LNCAP (cell line): ENCODE results near the gene SUMO2.

ENCODE experiments used
- TF ChIP-seq, protein P1 (sequence below): fragments of 450-650 bp; IDR thresholded peaks from 2 replicates; pipeline ENCODE4 v1.5.1; 2017; ENCODE audit warnings: mild to moderate bottlenecking

Gene SUMO2

DNA sequence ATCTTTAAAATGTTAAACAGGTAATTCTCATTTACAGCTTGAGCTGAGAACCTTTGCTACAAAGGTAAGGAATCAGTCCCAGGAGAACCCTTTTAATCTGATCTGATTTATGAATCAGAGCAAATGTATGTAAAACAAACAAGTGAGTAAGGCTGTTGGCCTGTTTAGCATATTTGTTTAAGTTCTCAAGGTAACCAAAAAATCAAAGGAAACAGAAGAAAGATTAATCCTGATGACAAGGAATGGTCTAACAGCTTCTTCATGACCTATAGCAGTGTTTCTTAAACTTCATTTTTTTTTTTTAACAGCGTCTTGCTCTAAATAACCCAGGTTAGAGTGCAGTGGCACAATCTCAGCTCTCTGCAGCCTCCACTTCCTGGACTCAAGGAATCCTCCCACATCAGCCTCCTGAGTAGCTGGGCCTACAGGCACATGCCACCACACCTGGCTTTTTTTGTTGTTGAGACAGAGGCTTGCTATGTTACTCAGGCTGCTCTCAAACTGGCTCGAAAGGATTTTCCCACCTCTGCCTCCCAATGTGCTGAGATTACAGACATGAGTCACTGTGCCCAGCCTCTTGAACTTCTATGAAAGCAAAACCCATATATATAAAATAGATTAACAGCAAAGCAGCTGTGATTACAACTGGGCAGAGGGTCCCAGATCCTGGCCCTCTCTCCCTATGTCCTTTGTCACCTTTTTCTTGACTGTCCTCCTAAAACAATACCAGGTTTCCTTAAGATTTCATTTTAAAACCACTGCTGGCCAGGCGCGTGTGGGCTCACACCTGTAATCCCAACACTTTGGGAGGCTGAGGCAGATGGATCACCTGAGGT lies 23.3 kb downstream of the SUMO2 start:
- TF ChIP-seq, protein P1, sequence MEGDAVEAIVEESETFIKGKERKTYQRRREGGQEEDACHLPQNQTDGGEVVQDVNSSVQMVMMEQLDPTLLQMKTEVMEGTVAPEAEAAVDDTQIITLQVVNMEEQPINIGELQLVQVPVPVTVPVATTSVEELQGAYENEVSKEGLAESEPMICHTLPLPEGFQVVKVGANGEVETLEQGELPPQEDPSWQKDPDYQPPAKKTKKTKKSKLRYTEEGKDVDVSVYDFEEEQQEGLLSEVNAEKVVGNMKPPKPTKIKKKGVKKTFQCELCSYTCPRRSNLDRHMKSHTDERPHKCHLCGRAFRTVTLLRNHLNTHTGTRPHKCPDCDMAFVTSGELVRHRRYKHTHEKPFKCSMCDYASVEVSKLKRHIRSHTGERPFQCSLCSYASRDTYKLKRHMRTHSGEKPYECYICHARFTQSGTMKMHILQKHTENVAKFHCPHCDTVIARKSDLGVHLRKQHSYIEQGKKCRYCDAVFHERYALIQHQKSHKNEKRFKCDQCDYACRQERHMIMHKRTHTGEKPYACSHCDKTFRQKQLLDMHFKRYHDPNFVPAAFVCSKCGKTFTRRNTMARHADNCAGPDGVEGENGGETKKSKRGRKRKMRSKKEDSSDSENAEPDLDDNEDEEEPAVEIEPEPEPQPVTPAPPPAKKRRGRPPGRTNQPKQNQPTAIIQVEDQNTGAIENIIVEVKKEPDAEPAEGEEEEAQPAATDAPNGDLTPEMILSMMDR = no peak

DNA sequence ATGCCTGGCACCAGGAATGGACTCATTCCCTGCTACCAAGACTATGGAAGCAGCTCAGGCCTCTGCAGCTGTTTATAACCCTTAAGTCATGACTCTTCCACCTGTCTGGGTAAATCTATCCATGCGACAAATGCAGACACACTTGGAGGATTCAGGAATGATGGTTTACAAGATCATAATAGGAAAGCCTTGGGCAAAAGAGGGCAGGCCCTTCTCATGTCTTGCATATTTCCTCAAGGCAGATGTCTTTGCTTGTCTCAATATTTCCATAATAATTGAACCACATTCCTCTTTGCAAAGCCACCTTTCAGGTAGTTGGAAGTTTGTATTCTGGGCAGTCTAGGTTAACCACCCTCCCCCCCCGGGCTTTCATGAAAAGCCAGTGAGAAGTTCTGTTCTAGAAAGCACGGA lies 27.6 kb downstream of the SUMO2 start:
- TF ChIP-seq, protein P1 = no peak

DNA sequence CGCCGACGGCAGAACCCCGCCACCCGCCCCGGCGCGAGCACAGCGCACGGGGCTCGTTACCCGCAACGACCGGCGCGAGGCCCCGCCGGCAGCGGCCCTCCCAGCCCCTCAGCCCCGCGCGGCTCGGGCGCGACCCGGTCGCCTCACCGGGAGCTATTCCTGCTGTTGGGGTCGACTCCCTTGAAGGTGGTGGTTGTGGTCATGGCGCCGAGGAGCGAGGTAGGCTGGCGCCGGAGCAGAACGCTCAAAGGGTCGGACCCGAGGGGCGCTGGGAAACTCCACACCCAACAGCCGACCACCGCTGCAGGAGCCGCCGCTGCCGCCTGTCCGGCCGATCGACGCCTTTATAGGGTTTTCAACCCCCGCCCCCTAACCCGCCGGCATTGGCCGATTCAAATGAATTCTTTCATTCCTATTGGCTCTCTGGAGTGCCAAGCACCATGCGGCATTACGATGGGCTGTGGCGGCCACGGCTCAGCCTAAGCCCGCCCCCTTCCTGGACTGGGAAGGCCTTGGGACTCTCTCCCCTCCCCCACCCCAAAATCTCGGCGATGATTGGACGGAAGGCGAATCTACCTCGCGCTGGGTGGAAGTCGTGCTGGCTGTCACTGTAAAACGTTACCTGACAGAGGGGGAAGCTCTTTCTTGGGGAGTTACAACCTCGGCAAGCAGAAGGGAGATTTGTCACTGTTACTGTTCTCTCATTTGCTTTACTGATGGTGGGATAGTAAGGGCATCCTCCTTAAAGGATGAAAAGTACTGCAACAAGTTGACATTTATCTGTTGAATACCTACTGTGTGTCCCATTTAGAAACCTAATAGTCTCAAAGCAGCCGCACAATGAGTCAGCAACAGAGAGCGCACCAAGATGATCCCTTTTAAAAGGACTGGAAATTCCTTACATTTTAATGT lies 28.3 kb downstream of the SUMO2 start, which contains the start of gene JPT1:
Gene JPT1 (minus strand): TSS at position 318 of the 912 bp plus-strand sequence. CDS start 115 bp downstream, at position 203.
- TF ChIP-seq, protein P1 = no peak

DNA sequence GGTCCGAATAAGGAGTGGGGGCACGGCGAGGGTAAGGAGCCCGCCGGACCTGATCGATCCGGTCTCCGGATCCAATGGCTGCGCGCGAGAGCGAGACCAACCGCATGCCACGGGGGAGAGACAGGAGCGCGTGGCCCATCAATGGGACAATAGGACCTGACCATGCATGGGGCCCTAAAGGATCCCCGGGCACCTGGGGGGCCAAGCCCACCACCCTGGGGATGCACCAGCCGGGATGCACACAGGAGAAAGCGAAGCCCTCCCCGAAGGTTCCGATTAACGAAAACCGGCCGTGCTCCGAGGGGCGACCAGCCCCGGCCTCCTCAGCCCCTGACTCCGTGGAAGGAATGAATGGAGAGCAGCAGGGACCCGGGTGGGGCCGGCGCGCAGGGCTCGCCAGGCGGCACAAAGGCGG lies 29.0 kb downstream of the SUMO2 start:
- TF ChIP-seq, protein P1 = no peak

DNA sequence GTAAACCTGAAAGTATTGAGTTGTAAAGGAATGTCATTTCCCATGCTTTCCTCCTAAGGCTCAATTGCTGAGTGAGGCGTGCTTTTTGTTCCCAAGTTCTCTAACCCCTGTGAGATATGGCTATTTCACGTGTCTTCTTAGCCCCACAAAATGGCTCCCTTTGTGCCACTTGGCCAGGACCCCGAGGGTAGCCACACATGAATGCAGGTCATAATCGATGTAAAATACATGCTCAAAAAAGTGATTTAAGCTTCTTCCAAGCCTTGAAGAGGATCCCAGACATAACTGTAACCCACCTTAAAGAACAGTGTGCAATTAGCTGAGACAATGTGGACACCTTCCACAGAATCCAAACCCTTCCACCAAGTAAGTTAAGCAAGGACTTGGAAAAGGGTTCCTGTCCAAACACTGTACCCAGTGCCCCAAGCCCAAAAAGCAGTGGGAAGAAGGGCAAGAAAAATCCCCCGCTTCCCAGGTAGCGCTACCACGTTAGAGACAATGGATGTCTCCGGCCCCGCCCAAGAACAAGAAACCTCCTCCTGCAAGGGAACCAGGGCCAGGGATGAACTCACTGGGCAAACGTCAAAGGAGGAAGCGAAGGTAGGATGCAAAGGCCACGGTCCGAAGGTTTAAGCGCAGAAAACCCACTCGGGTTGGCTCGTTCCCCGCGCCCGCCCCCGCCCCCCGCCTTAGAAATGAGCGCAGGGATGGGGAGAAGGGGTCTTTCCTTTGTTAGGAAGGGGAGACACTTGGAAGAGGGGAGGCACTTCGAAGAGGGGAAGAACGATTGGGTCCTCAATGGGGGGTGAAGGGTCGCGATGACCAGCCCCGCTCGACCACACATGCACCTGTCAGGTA lies 29.6 kb downstream of the SUMO2 start:
- TF ChIP-seq, protein P1 = no peak

DNA sequence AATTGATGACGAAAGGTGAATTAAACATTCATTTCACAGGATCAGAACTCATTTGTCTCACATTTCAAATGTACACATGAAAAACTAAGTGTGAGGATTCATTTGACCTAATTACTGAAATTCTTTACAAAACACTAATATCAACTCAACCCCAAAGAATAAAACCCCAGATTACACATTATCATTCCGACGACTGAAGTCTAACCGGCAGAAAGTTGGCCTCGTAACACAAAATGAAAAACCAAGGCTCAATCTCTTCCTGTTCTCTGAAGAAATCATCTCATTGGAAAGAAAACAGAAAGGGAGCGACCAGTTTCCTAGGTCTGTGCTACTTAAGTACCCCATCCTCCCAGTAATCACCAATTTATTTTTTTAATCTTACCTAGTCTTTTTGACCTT lies 30.2 kb downstream of the SUMO2 start:
- TF ChIP-seq, protein P1 = no peak

DNA sequence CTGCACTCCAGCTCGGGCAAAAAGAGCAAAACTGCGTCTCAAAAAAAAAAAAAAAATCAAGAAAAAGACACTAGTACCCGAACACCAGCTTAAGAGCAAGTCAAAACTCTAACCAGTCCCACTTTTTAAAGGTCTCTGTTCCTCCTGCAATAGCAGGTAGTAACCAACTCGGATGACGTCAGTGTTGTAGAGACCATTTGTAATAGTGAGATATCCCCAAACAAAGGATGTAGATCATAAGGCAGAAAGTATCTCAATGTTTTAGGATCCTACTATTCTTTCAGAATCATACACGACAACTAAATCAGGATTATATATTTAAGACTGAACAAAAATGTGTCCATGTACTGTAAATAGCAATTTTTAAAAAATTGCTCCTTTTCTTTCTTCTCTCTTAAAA lies 30.8 kb downstream of the SUMO2 start:
- TF ChIP-seq, protein P1 = no peak
